GM12865 (cell line): ENCODE results near the gene ARL2BP.
"Not testable (repeated sequence)": the region's sequence is repeated elsewhere in the genome, so short reads cannot be mapped to it uniquely, and the experiment has no call there.

Experiments
- DNase-seq: peaks from one replicate; pipeline ENCODE4 v3.0.0; 2010; ENCODE audit warnings: low read depth
- H3K4me3 ChIP-seq: 2 replicates; pipeline ENCODE4 v1.5.1; 2011; ENCODE audit warnings: mild to moderate bottlenecking, low read depth, low read length, control low read depth
- CTCF ChIP-seq: IDR thresholded peaks from 2 replicates; pipeline ENCODE4 v1.5.1; 2011; ENCODE audit warnings: low read length, control low read depth, low read depth, inconsistent platforms; ENCODE audit not compliant: insufficient read depth; ENCODE audit errors: missing control alignments

Gene ARL2BP

DNA sequence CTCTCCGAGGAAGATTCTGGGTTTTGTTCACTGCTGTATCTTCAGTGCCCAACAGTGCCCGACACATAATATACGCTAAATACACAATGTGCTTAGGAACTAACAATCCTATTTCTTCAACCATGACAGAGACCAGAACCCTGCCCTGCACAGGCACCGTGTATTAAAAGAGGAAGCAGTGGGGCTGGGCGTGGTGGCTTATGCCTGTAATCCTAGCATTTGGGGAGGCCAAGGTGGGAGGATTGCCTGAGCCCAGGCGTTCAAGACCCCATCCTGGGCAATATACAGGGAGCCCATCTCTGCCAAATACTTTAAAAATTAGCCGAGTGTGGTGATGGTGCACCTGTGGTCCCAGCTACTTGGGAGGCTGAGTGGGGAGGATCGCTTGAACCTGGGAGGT, 19.3 kb downstream of the ARL2BP start:
- H3K4me3 ChIP-seq: no peak overlapping the region
- no peak for TF ChIP-seq CTCF
- no peak for DNase-seq

GRCh38 chr16:57264950-57265371, 19.9 kb downstream of the ARL2BP start:
- DNase-seq: no peak
- no peak overlapping the region for H3K4me3 ChIP-seq
- TF ChIP-seq CTCF: no peak

GRCh38 chr16:57265850-57266530, 20.9 kb downstream of the ARL2BP start:
- no peak overlapping the region for H3K4me3 ChIP-seq
- TF ChIP-seq CTCF: no peak
- no peak for DNase-seq

DNA sequence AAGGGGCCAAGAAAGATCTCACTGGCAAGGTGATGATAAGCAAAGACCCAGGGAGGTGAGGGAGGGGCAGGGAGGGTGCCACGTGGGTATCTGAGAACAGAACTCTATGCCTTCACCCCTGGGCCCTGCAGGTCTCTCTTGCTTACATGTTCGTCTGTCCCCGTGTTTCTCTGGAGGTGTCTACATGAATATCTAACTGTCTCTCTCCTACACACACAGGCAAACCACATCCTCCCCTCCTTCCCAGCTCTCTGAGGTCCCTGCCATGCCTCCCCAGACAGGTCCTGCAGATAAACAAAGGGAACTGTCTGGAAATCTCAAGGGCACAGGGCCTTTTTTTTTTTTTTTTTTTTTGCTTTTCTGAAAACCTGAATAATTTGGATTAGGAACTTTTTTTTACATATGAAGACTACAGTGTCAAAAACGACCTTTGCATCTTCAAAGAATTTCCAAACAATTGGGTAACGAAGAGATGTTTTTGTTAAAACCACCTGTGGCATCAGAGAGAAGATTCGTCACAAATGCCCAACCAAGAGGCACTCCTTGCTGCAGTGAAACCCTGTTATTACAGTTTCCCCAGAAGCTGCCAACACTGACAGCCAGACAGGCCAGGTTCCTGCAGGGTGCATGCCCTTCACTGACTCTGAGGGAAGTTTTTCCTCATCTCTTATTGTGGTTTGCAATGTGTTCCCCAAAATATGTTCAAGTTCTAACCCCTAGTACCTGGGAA, 21.6 kb downstream of the ARL2BP start:
- H3K4me3 ChIP-seq: no peak overlapping the region
- no peak for TF ChIP-seq CTCF
- DNase-seq: no peak

DNA sequence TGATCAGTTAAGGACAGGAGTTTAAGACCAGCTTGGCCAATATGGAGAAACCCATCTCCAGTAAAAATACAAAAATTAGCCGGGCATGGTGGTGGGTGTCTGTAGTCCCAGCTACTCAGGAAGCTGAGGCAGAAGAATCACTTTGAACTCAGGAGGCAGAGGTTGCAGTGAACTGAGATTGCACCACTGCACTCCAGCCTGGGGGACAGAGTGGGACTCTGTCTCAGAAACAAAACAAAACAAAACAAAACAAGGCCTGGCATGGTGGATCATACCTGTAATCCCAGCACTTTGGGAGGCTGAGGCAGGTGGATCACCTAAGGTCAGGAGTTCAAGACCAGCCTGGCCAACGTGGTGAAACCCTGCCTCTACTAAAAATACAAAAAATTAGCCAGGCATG, 22.3 kb downstream of the ARL2BP start:
- not testable (repeated sequence) for H3K4me3 ChIP-seq, DNase-seq

- TF ChIP-seq CTCF: no peak
- DNase-seq: no peak
Observed at GRCh38 chr16:57268804-57269800, 24.0 kb downstream of the ARL2BP start.

More at GRCh38 chr16:57268804-57269800, 24.0 kb downstream of the ARL2BP start:
- no peak overlapping the region for H3K4me3 ChIP-seq
